K562 (cell line): ENCODE data around the gene NEMP1. TPM values are rescaled to one million over a fixed set of nuclear protein-coding genes. Genes with fewer than 3 reads are reported as not detected.
A peak's percentile ranks its signal among the peaks of the same experiment; 100 is the strongest.

Source experiments
- CBX2 ChIP-seq: fragments of 200-600 bp; sonication (generic); IDR thresholded peaks from one replicate; pipeline ENCODE4 v1.6.1; 2012; ENCODE audit warnings: mild to moderate bottlenecking, low read length, inconsistent platforms; ENCODE audit not compliant: insufficient read depth, poor library complexity, severe bottlenecking
- COPS2 ChIP-seq: fragments of 450-650 bp; conservative IDR thresholded peaks from 2 replicates; pipeline ENCODE4 v1.6.1; 2016; ENCODE audit warnings: mild to moderate bottlenecking, moderate library complexity
- FOXM1 ChIP-seq, 2 experiments: fragments of 450-650 bp in 1 of 2; sonication (generic) in 1 of 2; formaldehyde crosslinking in 1 of 2; IDR thresholded peaks; 2 replicates each; pipeline versions ENCODE4 v1.6.1 to v1.9.0; 2017 to 2022; ENCODE audit warnings: low read depth in 2 of 2, mild to moderate bottlenecking in 2 of 2, missing genetic modification reagents in 1 of 2, moderate library complexity in 1 of 2
- GABPB1 ChIP-seq: sonication (generic); formaldehyde crosslinking; IDR thresholded peaks from 2 replicates; pipeline ENCODE4 v1.8.0; 2022; ENCODE audit warnings: mild to moderate bottlenecking, missing genetic modification reagents
- GATAD2B ChIP-seq: fragments of 450-650 bp; IDR thresholded peaks from 2 replicates; pipeline ENCODE4 v1.6.1; 2017; ENCODE audit warnings: mild to moderate bottlenecking, borderline replicate concordance
- HDAC3 ChIP-seq: fragments of 450-650 bp; IDR thresholded peaks from 2 replicates; pipeline ENCODE4 v1.6.1; 2018; ENCODE audit warnings: borderline replicate concordance, mild to moderate bottlenecking, moderate library complexity; ENCODE audit not compliant: partially characterized antibody
- JUND ChIP-seq, 2 experiments: IDR thresholded peaks; 2 replicates in 1 of 2; 3 replicates in 1 of 2; pipeline ENCODE4 v1.6.1; 2011; ENCODE audit warnings: borderline replicate concordance in 2 of 2, low read depth in 2 of 2, low read length in 2 of 2, improper control_type of control experiment in 1 of 2, missing biosample characterization in 1 of 2, missing genetic modification characterization in 1 of 2, missing genetic modification reagents in 1 of 2
- NFE2L1 ChIP-seq: fragments of 450-650 bp; IDR thresholded peaks from 2 replicates; pipeline ENCODE4 v1.6.1; 2016; ENCODE audit warnings: missing genetic modification characterization, low read depth, mild to moderate bottlenecking, missing compliant biosample characterization, moderate library complexity, borderline replicate concordance
- NR2C1 ChIP-seq, 2 experiments: fragments of 450-650 bp; IDR thresholded peaks; 2 replicates each; pipeline ENCODE4 v1.6.1; 2017; ENCODE audit warnings: mild to moderate bottlenecking in 2 of 2, antibody characterized with exemption in 1 of 2, inconsistent platforms in 1 of 2, missing compliant biosample characterization in 1 of 2, missing genetic modification characterization in 1 of 2
- POLR2G ChIP-seq: fragments of 200-400 bp; formaldehyde crosslinking; IDR thresholded peaks from 2 replicates; pipeline ENCODE4 v1.6.1; 2017; ENCODE audit warnings: low read depth, mild to moderate bottlenecking, antibody characterized with exemption, low read length, moderate library complexity
- RB1 ChIP-seq: fragments of 450-650 bp; IDR thresholded peaks from 2 replicates; pipeline ENCODE4 v1.6.1; 2017; ENCODE audit warnings: low read depth, mild to moderate bottlenecking
- RBFOX2 ChIP-seq: fragments of 200-400 bp; formaldehyde crosslinking; IDR thresholded peaks from 2 replicates; pipeline ENCODE4 v1.6.1; 2017; ENCODE audit warnings: low read depth, mild to moderate bottlenecking, low read length, moderate library complexity
- SIN3B ChIP-seq: fragments of 450-650 bp; IDR thresholded peaks from 2 replicates; pipeline ENCODE4 v1.6.1; 2017; ENCODE audit warnings: low read depth, mild to moderate bottlenecking, moderate library complexity
- TAF1 ChIP-seq: IDR thresholded peaks from 2 replicates; pipeline ENCODE4 v1.6.1; 2011; ENCODE audit warnings: mild to moderate bottlenecking, low read length, moderate library complexity; ENCODE audit not compliant: insufficient read depth, control insufficient read depth, severe bottlenecking; ENCODE audit errors: extremely low read depth
- TAF15 ChIP-seq: fragments of 200-400 bp; formaldehyde crosslinking; IDR thresholded peaks from 2 replicates; pipeline ENCODE4 v1.6.1; 2017; ENCODE audit warnings: mild to moderate bottlenecking, low read depth, low read length, moderate library complexity
- UBTF ChIP-seq, 2 experiments: IDR thresholded peaks; 2 replicates each; pipeline ENCODE4 v1.6.1; 2012; ENCODE audit warnings: improper control_type of control experiment in 2 of 2, low read depth in 2 of 2, low read length in 2 of 2, borderline replicate concordance in 1 of 2
- ZNF12 ChIP-seq: sonication (generic); formaldehyde crosslinking; IDR thresholded peaks from 2 replicates; pipeline ENCODE4 v1.4.0; 2020; ENCODE audit warnings: mild to moderate bottlenecking, missing genetic modification reagents
- ZNF197 ChIP-seq: fragments of 200-800 bp; sonication (Bioruptor generic); IDR thresholded peaks from 2 replicates; pipeline ENCODE4 v1.6.1; 2016; ENCODE audit warnings: low read depth, missing genetic modification characterization, missing compliant biosample characterization
- ZNF316 ChIP-seq: fragments of 450-650 bp; IDR thresholded peaks from 2 replicates; pipeline ENCODE4 v1.6.1; 2016
- polyA plus RNA-seq, 8 experiments: library from polyadenylated mRNA; depleted of rRNA in 4 of 8; stranded (reverse) in 5 of 8; unstranded in 3 of 8; fragments of >200 nt; fragmentation: Nextera tagmentation in 2 of 8; fragmentation: Illumina TruSeq in 1 of 8; extraction: Ambion mirVana in 2 of 8; extraction: Trizol in 1 of 8; gene quantifications; 2 replicates each; pipeline versions ENCODE4 v1.2.1 to v1.2.3, GENCODE V29; 2011 to 2014; ENCODE audit warnings: inconsistent platforms in 1 of 8, missing spikeins in 1 of 8
- total RNA-seq, 7 experiments: library from RNA; depleted of rRNA in 6 of 7; stranded (reverse); fragments of >200 nt in 6 of 7; fragmentation: Illumina TruSeq in 2 of 7; extraction: Trizol in 2 of 7; gene quantifications; 2 replicates each; pipeline versions ENCODE4 v1.2.1 to v1.2.3, GENCODE V29; 2011 to 2021; ENCODE audit warnings: low replicate concordance in 1 of 7
- TF ChIP-seq, protein P1 (sequence below): fragments of 150-350 bp; conservative IDR thresholded peaks from 2 replicates; pipeline ENCODE4 v1.6.1; 2014; ENCODE audit warnings: low read length

The NEMP1 gene
- total and polyA plus RNA-seq, 9 of the 15 experiments (the other 6 are each of a cell fraction or from before 2014, with no cell fraction given), result 9.5 to 82.2 (median 41.2) TPM

DNA sequence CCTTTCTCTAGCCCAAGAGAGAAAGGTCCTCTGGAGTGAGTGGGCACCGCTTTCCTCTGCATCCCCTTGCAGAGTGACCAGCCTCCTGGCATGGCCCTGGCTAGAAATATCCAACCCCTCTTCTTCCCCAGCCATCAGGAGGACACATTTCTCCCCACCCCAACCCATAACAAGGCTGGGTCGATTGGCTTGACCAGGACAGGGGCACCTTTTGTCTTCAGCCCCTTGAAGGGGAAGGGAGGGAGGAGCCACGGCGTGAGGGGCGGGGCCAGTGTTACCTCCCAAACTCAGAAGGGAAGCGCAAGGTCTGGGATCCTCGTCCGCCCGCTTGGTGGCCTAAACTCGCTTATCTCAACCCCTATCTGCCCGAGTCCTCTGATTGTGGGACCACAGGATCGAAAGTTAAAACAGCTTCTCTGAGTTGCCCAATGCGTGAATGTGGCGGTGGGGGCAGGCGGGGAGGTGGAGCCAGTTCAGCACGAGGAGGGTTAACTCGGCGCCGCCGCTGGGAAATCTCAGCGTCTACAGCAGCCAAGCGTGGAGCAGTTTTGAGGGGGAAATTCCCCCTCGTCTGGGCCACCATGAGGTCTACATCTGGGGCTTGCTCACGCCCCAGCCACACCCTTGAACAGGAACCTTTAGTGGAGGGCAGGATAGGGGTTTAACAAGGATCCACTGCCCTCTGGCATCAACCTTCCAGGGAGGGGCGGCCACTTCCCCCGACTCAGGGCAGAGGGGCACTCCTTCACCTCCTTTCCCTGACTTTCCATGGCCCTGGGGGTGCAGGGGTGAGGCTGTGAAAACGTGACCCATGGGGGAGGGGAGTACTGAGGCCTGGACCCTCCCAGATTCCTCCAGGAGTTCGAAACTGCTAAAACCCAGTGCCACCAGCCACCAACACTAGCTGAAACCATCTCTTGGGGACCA is 31.8 kb upstream of the NEMP1 start (continued):
- peak; percentile 36; the same call in 1 of the 2 replicates for TF ChIP-seq JUND (IDR thresholded peaks at IDR 0.05; ENCODE audit: borderline replicate concordance, low read depth, low read length)
- TF ChIP-seq JUND (tag; IDR thresholded peaks at IDR 0.05; ENCODE audit: borderline replicate concordance, low read depth, low read length), result no peak; the same call in 2 of the 3 replicates
- no peak for TF ChIP-seq ZNF316
- TF ChIP-seq GABPB1, result no peak
- no peak for TF ChIP-seq CBX2
- TF ChIP-seq HDAC3, result no peak
- TF ChIP-seq FOXM1 (IDR thresholded peaks at IDR 0.05; ENCODE audit: low read depth), result no peak
- TF ChIP-seq FOXM1 (CRISPR knock-in tag; IDR thresholded peaks at IDR 0.05; ENCODE audit: low read depth), result no peak
- TF ChIP-seq TAF15, result no peak
- TF ChIP-seq ZNF12, result no peak
- TF ChIP-seq SIN3B, result no peak
- TF ChIP-seq RB1, result 0 out of 2 replicates have a peak, but pooled peaks have one; percentile 31
- peak; percentile 27 for TF ChIP-seq TAF1
- TF ChIP-seq UBTF (IDR thresholded peaks at IDR 0.05; ENCODE audit: borderline replicate concordance in 1 of 2, low read depth in 2 of 2, low read length in 2 of 2), result no peak
- TF ChIP-seq NR2C1 (IDR thresholded peaks at IDR 0.05), result no peak
- 0 out of 2 replicates have a peak, but pooled peaks have one; percentile 35 for TF ChIP-seq NR2C1 (tag; IDR thresholded peaks at IDR 0.05)
- peak; percentile 47; the same call in 1 of the 2 replicates for TF ChIP-seq POLR2G
- TF ChIP-seq ZNF197 (CRISPR knock-in tag), result no peak
- no peak for TF ChIP-seq COPS2
- TF ChIP-seq, protein P1, sequence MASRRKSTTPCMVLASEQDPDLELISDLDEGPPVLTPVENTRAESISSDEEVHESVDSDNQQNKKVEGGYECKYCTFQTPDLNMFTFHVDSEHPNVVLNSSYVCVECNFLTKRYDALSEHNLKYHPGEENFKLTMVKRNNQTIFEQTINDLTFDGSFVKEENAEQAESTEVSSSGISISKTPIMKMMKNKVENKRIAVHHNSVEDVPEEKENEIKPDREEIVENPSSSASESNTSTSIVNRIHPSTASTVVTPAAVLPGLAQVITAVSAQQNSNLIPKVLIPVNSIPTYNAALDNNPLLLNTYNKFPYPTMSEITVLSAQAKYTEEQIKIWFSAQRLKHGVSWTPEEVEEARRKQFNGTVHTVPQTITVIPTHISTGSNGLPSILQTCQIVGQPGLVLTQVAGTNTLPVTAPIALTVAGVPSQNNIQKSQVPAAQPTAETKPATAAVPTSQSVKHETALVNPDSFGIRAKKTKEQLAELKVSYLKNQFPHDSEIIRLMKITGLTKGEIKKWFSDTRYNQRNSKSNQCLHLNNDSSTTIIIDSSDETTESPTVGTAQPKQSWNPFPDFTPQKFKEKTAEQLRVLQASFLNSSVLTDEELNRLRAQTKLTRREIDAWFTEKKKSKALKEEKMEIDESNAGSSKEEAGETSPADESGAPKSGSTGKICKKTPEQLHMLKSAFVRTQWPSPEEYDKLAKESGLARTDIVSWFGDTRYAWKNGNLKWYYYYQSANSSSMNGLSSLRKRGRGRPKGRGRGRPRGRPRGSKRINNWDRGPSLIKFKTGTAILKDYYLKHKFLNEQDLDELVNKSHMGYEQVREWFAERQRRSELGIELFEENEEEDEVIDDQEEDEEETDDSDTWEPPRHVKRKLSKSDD, result no peak
- no peak for TF ChIP-seq GATAD2B
- peak; percentile 47; the same call in 1 of the 2 replicates for TF ChIP-seq RBFOX2
- TF ChIP-seq NFE2L1 (tag), result no peak
